Colonic mucosa (tissue), 4 donors: ENCODE data around the gene ASAP3. TPM values are rescaled to one million over a fixed set of nuclear protein-coding genes. Genes with fewer than 3 reads are reported as not detected.

Experiments
- DNase-seq: peaks from one replicate; pipeline ENCODE4 v3.0.0-alpha.2; 2020
- H3K27ac ChIP-seq: fragments of 200-600 bp; one replicate; pipeline ENCODE4 v1.8.0; 2021
- H3K27me3 ChIP-seq: fragments of 200-600 bp; one replicate; pipeline ENCODE4 v1.8.0; 2021
- H3K36me3 ChIP-seq: fragments of 200-600 bp; one replicate; pipeline ENCODE4 v1.8.0; 2021
- H3K4me1 ChIP-seq: fragments of 200-600 bp; one replicate; pipeline ENCODE4 v1.8.0; 2021; ENCODE audit warnings: mild to moderate bottlenecking
- H3K4me3 ChIP-seq: fragments of 200-600 bp; one replicate; pipeline ENCODE4 v1.8.0; 2021
- H3K9ac ChIP-seq, 2 donors: one replicate each; pipeline ENCODE4 v1.7.0; 2013; ENCODE audit warnings: control low read depth in 2 of 2, low read depth in 2 of 2, low read length in 2 of 2
- H3K9me3 ChIP-seq: fragments of 200-600 bp; one replicate; pipeline ENCODE4 v1.8.0; 2021
- CTCF ChIP-seq: fragments of 200-600 bp; IDR thresholded peaks from one replicate; pipeline ENCODE4 v1.8.0; 2022; ENCODE audit warnings: antibody characterized with exemption, mild to moderate bottlenecking
- intact Hi-C: fragments of 100-400 bp; cut with DNase I; formaldehyde crosslinking; loops from one replicate; pipeline ENCODE4 v1.14.1; 2022
- total RNA-seq, 2 donors: library from RNA; stranded (reverse); fragmentation: NEBNext Ultra II Directional in 1 of 2; extraction: Animal tissue kit (Norgen Biotek cat#: 25700) in 1 of 2; gene quantifications; one replicate each; pipeline ENCODE4 v1.2.1, GENCODE V29; 2021
- donor health status: healthy.
- donor health status: DM: no; HTN: no; CAD: no.
- donor health status: DM: no; HTN: no; CAD: no.

ASAP3 gene
- total RNA-seq, 2 donors from 2014 or later, result 22.9 to 27.3 TPM

GRCh38 chr1:23459338-23459757 lies 24.6 kb downstream of the ASAP3 start:
- Histone ChIP-seq H3K36me3 (no peaks in the 10 kb centered on the region), H3K4me3 (no peak overlapping the region), H3K4me1 (no peaks in the 10 kb centered on the region), H3K9me3 (no peaks in the 10 kb centered on the region), H3K9ac (no peak overlapping the region), H3K27ac (no peak overlapping the region), H3K27me3 (no peaks in the 10 kb centered on the region)
- TF ChIP-seq CTCF, result no peak
- intact Hi-C loops, result no loop called here
- peak; percentile 66 for DNase-seq

- DNase-seq, result no peak
- H3K9me3 ChIP-seq, result no peaks in the 10 kb centered on the region
- H3K4me3 ChIP-seq, result no peak overlapping the region
- no peak overlapping the region for H3K9ac ChIP-seq
- peaks cover 5% of the 10 kb centered on the region for H3K4me1 ChIP-seq
- no peak for TF ChIP-seq CTCF
- no peaks in the 10 kb centered on the region for H3K27me3 ChIP-seq
- no peak overlapping the region for H3K27ac ChIP-seq
- H3K36me3 ChIP-seq, result no peaks in the 10 kb centered on the region
- intact Hi-C loops, result no loop called here
Observed at GRCh38 chr1:23456226-23456625, 27.8 kb downstream of the ASAP3 start.

- Histone ChIP-seq H3K27ac (no peak overlapping the region), H3K4me3 (no peak overlapping the region), H3K36me3 (no peaks in the 10 kb centered on the region), H3K27me3 (no peaks in the 10 kb centered on the region), H3K4me1 (peaks cover 5% of the 10 kb centered on the region), H3K9ac (peak overlapping the region in 1 of 2 donors; percentile 3), H3K9me3 (no peaks in the 10 kb centered on the region)
- intact Hi-C loops, result no loop called here
- DNase-seq, result no peak
- TF ChIP-seq CTCF, result no peak
Observed at GRCh38 chr1:23453455-23454000, 30.5 kb downstream of the ASAP3 start.

- H3K9ac ChIP-seq, result peak overlapping the region; percentile 28 to 61
- intact Hi-C loops, result no loop called here
- TF ChIP-seq CTCF, result no peak
- peak overlapping the region; percentile 52 for H3K27ac ChIP-seq
- no peaks in the 10 kb centered on the region for H3K9me3 ChIP-seq
- peak; percentile 96 for DNase-seq
- peaks cover 5% of the 10 kb centered on the region for H3K4me1 ChIP-seq
- no peaks in the 10 kb centered on the region for H3K36me3 ChIP-seq
- H3K27me3 ChIP-seq, result no peaks in the 10 kb centered on the region
- H3K4me3 ChIP-seq, result no peak overlapping the region
Observed at GRCh38 chr1:23452011-23452411, 32.0 kb downstream of the ASAP3 start.

- intact Hi-C loops, result no loop called here
Observed at GRCh38 chr1:23451441-23451840, 32.5 kb downstream of the ASAP3 start.

More at GRCh38 chr1:23451441-23451840, 32.5 kb downstream of the ASAP3 start:
- H3K4me1 ChIP-seq, result peaks cover 5% of the 10 kb centered on the region
- H3K9ac ChIP-seq, result peak overlapping the region; percentile 28 to 61
- H3K4me3 ChIP-seq, result no peak overlapping the region
- peak overlapping the region; percentile 52 for H3K27ac ChIP-seq
- no peaks in the 10 kb centered on the region for H3K27me3 ChIP-seq
- H3K9me3 ChIP-seq, result no peaks in the 10 kb centered on the region
- no peak for DNase-seq
- TF ChIP-seq CTCF, result no peak
- H3K36me3 ChIP-seq, result no peaks in the 10 kb centered on the region
